Measurements from ENCODE around the gene PTGFRN.
"Not testable (repeated sequence)": the region's sequence is repeated elsewhere in the genome, so short reads cannot be mapped to it uniquely, and the experiment has no call there.

The PTGFRN gene

DNA sequence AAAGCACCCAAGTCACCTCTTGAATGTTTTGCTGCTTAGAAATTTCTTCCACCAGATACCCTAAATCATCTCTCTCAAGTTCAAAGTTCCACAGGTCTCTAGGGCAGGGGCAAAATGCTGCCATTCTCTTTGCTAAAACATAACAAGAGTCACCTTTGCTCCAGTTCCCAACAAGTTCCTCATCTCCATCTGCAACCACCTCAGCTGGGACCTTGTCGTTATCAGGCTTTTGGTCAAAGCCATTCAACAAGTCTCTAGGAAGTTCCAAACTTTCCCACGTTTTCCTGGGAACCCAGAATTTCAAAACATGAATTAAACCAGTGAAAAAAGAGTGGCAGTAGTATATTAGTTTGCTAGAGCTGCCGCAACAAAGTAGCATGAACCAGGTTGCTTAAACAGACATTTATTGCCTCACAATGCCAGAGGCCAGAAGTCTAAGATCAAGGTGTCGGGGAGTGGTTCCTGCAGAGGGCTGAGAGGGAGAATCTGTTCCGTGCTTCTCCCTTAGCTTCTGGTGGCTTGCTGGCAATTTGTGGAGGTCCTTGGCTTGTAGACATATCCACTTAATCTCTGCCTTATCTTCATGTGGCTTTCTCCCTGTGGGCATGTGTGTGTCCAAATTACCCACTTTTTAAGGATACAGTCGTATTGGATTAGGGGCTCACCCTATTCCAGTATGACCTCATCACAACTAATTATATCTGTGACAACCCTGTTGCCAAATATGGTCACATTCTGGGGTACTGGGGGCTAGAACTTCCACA lies 30.2 kb downstream of the PTGFRN start:
- not testable (repeated sequence) for H3K18ac ChIP-seq (ENCODE audit: low read length); H3K14ac ChIP-seq (ENCODE audit: low read length); H2BK15ac ChIP-seq (ENCODE audit: low read length); DNase-seq (ENCODE audit: low spot score); H3K23ac ChIP-seq (ENCODE audit: low read depth, low read length, poor library complexity); H3K27me3 ChIP-seq (ENCODE audit: control insufficient read depth in 3 of 3, insufficient read depth in 3 of 3, low read depth in 1 of 3, low read length in 3 of 3); H3K9me3 ChIP-seq (replicated peaks in 1 of 2; ENCODE audit: control insufficient read depth in 2 of 2, insufficient read depth in 1 of 2, low read depth in 1 of 2, low read length in 2 of 2); H2AFZ ChIP-seq (ENCODE audit: low read length); H4K91ac ChIP-seq (ENCODE audit: low read depth, low read length, poor library complexity); H3K4me3 ChIP-seq (ENCODE audit: low read length in 2 of 2); H2BK120ac ChIP-seq (ENCODE audit: low read depth, low read length); H3K27ac ChIP-seq (replicated peaks; ENCODE audit: low read length); H4K8ac ChIP-seq (ENCODE audit: low read depth, low read length); H3K9ac ChIP-seq (ENCODE audit: low read depth, low read length, poor library complexity); H3K4me2 ChIP-seq (ENCODE audit: insufficient read depth, low read length, poor library complexity, severe bottlenecking); H2AK5ac ChIP-seq (ENCODE audit: low read depth, low read length); H3K4ac ChIP-seq (ENCODE audit: low read length); H2BK5ac ChIP-seq (ENCODE audit: low read length); H3K4me1 ChIP-seq (ENCODE audit: control insufficient read depth in 2 of 2, insufficient read depth in 1 of 2, low read depth in 1 of 2, low read length in 2 of 2); H2BK12ac ChIP-seq (ENCODE audit: low read length); H3K79me1 ChIP-seq (ENCODE audit: low read depth, low read length)
- peaks cover 8 to 38% of the 10 kb centered on the region in 2 donors for H3K36me3 ChIP-seq (replicated peaks in 1 of 2; ENCODE audit: control insufficient read depth in 2 of 2, insufficient read depth in 2 of 2, low read length in 2 of 2)
- WGBS, 2 donors (ENCODE audit: extremely low coverage in 2 of 2, insufficient read length in 2 of 2, insufficient replicate concordance in 1 of 2), result no CpG with 5 or more reads among the region's 6 CpGs

DNA sequence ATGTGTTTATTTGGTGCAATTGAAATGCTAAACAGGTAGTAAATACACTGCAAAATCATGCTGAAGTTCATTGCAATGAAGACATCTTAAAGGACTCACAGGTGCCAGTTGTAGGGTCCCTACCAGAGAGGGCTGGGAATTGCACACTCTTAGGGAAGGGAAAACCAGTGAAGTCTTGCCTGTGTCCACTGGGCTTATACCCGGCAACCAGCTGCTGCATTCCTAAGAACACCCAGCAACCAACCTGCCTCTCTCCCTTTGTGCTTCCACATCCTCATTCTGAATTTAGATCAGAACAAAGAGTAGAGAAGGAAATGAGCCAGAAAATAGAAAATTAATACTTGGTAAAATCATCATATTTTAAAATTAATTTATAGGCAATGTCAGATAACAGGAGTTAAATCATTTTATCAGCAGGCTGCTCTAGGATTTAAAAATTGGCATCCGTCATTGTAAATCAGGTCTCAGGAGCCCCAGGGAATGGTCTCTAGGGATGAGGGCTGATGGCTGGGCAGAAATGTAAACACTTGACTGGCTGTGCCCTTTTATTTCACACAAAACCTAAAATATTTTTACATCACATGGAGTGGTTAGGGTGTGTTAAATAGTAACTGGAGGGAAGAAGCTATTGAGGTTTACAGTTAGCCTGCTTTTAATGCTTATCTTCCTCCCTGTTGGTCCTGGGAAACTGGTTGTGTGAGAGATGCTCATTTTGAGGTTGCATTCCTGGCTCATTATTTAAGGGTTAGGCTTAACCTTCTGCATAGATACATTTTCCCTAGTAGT lies 31.3 kb downstream of the PTGFRN start:
- Histone ChIP-seq H3K14ac (ENCODE audit: low read length) (no peak overlapping the region), H2BK5ac (ENCODE audit: low read length) (no peak overlapping the region), H3K4ac (ENCODE audit: low read length) (no peak overlapping the region), H3K4me3 (ENCODE audit: low read length in 2 of 2) (no peak overlapping the region), H4K8ac (ENCODE audit: low read depth, low read length) (no peak overlapping the region), H2AFZ (ENCODE audit: low read length) (no peak overlapping the region), H4K91ac (ENCODE audit: low read depth, low read length, poor library complexity) (no peak overlapping the region), H3K18ac (ENCODE audit: low read length) (no peak overlapping the region), H2BK120ac (ENCODE audit: low read depth, low read length) (no peak overlapping the region), H3K27ac (replicated peaks; ENCODE audit: low read length) (no peak overlapping the region), H3K23ac (ENCODE audit: low read depth, low read length, poor library complexity) (no peak overlapping the region), H3K4me2 (ENCODE audit: insufficient read depth, low read length, poor library complexity, severe bottlenecking) (no peak overlapping the region), H2AK5ac (ENCODE audit: low read depth, low read length) (no peak overlapping the region), H3K79me1 (ENCODE audit: low read depth, low read length) (no peaks in the 10 kb centered on the region), H3K9me3 (replicated peaks in 1 of 2; ENCODE audit: control insufficient read depth in 2 of 2, insufficient read depth in 1 of 2, low read depth in 1 of 2, low read length in 2 of 2) (peaks cover 0 to 2% of the 10 kb centered on the region in 2 donors), H2BK15ac (ENCODE audit: low read length) (no peak overlapping the region), H3K4me1 (ENCODE audit: control insufficient read depth in 2 of 2, insufficient read depth in 1 of 2, low read depth in 1 of 2, low read length in 2 of 2) (peaks cover 1 to 2% of the 10 kb centered on the region in 2 donors), H3K36me3 (replicated peaks in 1 of 2; ENCODE audit: control insufficient read depth in 2 of 2, insufficient read depth in 2 of 2, low read length in 2 of 2) (peaks cover 11 to 48% of the 10 kb centered on the region in 2 donors), H2BK12ac (ENCODE audit: low read length) (no peak overlapping the region), H3K27me3 (ENCODE audit: control insufficient read depth in 3 of 3, insufficient read depth in 3 of 3, low read depth in 1 of 3, low read length in 3 of 3) (no peaks in the 10 kb centered on the region), H3K9ac (ENCODE audit: low read depth, low read length, poor library complexity) (no peak overlapping the region)
- DNase-seq (ENCODE audit: low spot score), result no peak
- no CpG with 5 or more reads among the region's 2 CpGs for WGBS, 2 donors (ENCODE audit: extremely low coverage in 2 of 2, insufficient read length in 2 of 2, insufficient replicate concordance in 1 of 2)

DNA sequence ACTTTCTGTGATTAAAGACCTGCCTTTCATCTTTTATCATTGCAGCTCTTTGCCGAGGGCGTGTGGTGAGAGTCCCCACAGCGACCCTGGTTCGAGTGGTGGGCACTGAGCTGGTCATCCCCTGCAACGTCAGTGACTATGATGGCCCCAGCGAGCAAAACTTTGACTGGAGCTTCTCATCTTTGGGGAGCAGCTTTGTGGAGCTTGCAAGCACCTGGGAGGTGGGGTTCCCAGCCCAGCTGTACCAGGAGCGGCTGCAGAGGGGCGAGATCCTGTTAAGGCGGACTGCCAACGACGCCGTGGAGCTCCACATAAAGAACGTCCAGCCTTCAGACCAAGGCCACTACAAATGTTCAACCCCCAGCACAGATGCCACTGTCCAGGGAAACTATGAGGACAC lies 32.0 kb downstream of the PTGFRN start:
- H2AFZ ChIP-seq (ENCODE audit: low read length), result no peak overlapping the region
- H3K27ac ChIP-seq (replicated peaks; ENCODE audit: low read length), result no peak overlapping the region
- H2BK12ac ChIP-seq (ENCODE audit: low read length), result no peak overlapping the region
- H3K14ac ChIP-seq (ENCODE audit: low read length), result no peak overlapping the region
- no peak overlapping the region for H3K4ac ChIP-seq (ENCODE audit: low read length)
- H4K8ac ChIP-seq (ENCODE audit: low read depth, low read length), result no peak overlapping the region
- no peak for DNase-seq (ENCODE audit: low spot score)
- H2BK120ac ChIP-seq (ENCODE audit: low read depth, low read length), result no peak overlapping the region
- H3K4me1 ChIP-seq (ENCODE audit: control insufficient read depth in 2 of 2, insufficient read depth in 1 of 2, low read depth in 1 of 2, low read length in 2 of 2), result peaks cover 1 to 2% of the 10 kb centered on the region in 2 donors
- no peak overlapping the region for H3K4me2 ChIP-seq (ENCODE audit: insufficient read depth, low read length, poor library complexity, severe bottlenecking)
- peak overlapping the region; percentile 3 for H3K18ac ChIP-seq (ENCODE audit: low read length)
- H3K9ac ChIP-seq (ENCODE audit: low read depth, low read length, poor library complexity), result peak overlapping the region; percentile 13
- no peak overlapping the region for H2BK5ac ChIP-seq (ENCODE audit: low read length)
- no peak overlapping the region for H2AK5ac ChIP-seq (ENCODE audit: low read depth, low read length)
- H3K9me3 ChIP-seq (replicated peaks in 1 of 2; ENCODE audit: control insufficient read depth in 2 of 2, insufficient read depth in 1 of 2, low read depth in 1 of 2, low read length in 2 of 2), result peaks cover 0 to 2% of the 10 kb centered on the region in 2 donors
- H3K79me1 ChIP-seq (ENCODE audit: low read depth, low read length), result no peaks in the 10 kb centered on the region
- H3K36me3 ChIP-seq (replicated peaks in 1 of 2; ENCODE audit: control insufficient read depth in 2 of 2, insufficient read depth in 2 of 2, low read length in 2 of 2), result peaks cover 11 to 55% of the 10 kb centered on the region in 2 donors
- no peak overlapping the region for H2BK15ac ChIP-seq (ENCODE audit: low read length)
- H3K4me3 ChIP-seq (ENCODE audit: low read length in 2 of 2), result no peak overlapping the region
- no CpG with 5 or more reads among the region's 13 CpGs for WGBS, 2 donors (ENCODE audit: extremely low coverage in 2 of 2, insufficient read length in 2 of 2, insufficient replicate concordance in 1 of 2)
- no peak overlapping the region for H3K23ac ChIP-seq (ENCODE audit: low read depth, low read length, poor library complexity)
- H3K27me3 ChIP-seq (ENCODE audit: control insufficient read depth in 3 of 3, insufficient read depth in 3 of 3, low read depth in 1 of 3, low read length in 3 of 3), result no peaks in the 10 kb centered on the region
- no peak overlapping the region for H4K91ac ChIP-seq (ENCODE audit: low read depth, low read length, poor library complexity)

DNA sequence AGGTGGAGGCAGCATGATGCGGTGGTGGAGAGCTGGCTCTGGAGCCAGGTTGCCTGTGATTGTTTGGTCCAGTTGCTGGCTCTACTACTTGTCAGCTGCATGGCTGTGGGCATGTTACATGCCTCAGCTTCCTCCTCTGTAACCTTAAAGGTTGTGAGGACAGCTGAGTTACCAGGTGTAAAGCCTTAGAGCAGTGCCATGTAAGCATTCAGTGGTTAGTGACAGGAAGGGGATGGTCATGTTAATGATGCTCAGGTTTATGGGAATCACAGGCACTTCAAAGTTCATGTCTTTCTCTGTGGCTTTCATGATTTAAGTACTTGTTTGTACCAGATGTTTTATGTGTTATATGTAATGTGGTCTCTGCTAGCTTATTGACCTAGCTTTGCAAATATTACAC lies 32.6 kb downstream of the PTGFRN start:
- no CpG with 5 or more reads among the region's 1 CpG for WGBS, 2 donors (ENCODE audit: extremely low coverage in 2 of 2, insufficient read length in 2 of 2, insufficient replicate concordance in 1 of 2)
- H3K18ac ChIP-seq (ENCODE audit: low read length), result no peak overlapping the region

More for the DNA sequence above, 32.6 kb downstream of the PTGFRN start:
- Histone ChIP-seq H3K14ac (ENCODE audit: low read length) (no peak overlapping the region), H2BK5ac (ENCODE audit: low read length) (no peak overlapping the region), H3K79me1 (ENCODE audit: low read depth, low read length) (no peaks in the 10 kb centered on the region), H3K27ac (replicated peaks; ENCODE audit: low read length) (no peak overlapping the region), H3K4me1 (ENCODE audit: control insufficient read depth in 2 of 2, insufficient read depth in 1 of 2, low read depth in 1 of 2, low read length in 2 of 2) (peaks cover 1 to 2% of the 10 kb centered on the region in 2 donors), H2BK15ac (ENCODE audit: low read length) (no peak overlapping the region), H3K4me2 (ENCODE audit: insufficient read depth, low read length, poor library complexity, severe bottlenecking) (no peak overlapping the region), H4K8ac (ENCODE audit: low read depth, low read length) (no peak overlapping the region), H4K91ac (ENCODE audit: low read depth, low read length, poor library complexity) (no peak overlapping the region), H3K4ac (ENCODE audit: low read length) (no peak overlapping the region), H2AK5ac (ENCODE audit: low read depth, low read length) (no peak overlapping the region), H3K4me3 (ENCODE audit: low read length in 2 of 2) (no peak overlapping the region), H2BK12ac (ENCODE audit: low read length) (no peak overlapping the region), H3K36me3 (replicated peaks in 1 of 2; ENCODE audit: control insufficient read depth in 2 of 2, insufficient read depth in 2 of 2, low read length in 2 of 2) (peaks cover 11 to 60% of the 10 kb centered on the region in 2 donors), H2BK120ac (ENCODE audit: low read depth, low read length) (no peak overlapping the region), H3K27me3 (ENCODE audit: control insufficient read depth in 3 of 3, insufficient read depth in 3 of 3, low read depth in 1 of 3, low read length in 3 of 3) (no peaks in the 10 kb centered on the region), H3K9ac (ENCODE audit: low read depth, low read length, poor library complexity) (no peak overlapping the region), H3K23ac (ENCODE audit: low read depth, low read length, poor library complexity) (peak overlapping the region; percentile 69), H2AFZ (ENCODE audit: low read length) (no peak overlapping the region), H3K9me3 (replicated peaks in 1 of 2; ENCODE audit: control insufficient read depth in 2 of 2, insufficient read depth in 1 of 2, low read depth in 1 of 2, low read length in 2 of 2) (no peaks in the 10 kb centered on the region)
- DNase-seq (ENCODE audit: low spot score), result no peak

Measured in neuronal stem cell (in vitro differentiated cells).